Erythroblast (primary cell): ENCODE results near the gene ZNF786.

Source experiments
- GATA1 ChIP-seq: IDR thresholded peaks from 2 replicates; pipeline ENCODE4 v1.6.1; 2011; ENCODE audit warnings: low read depth, mild to moderate bottlenecking, control low read depth, low read length, moderate library complexity
- POLR2A ChIP-seq: IDR thresholded peaks from 2 replicates; pipeline ENCODE4 v1.6.1; 2011; ENCODE audit warnings: mild to moderate bottlenecking, low read length

DNA sequence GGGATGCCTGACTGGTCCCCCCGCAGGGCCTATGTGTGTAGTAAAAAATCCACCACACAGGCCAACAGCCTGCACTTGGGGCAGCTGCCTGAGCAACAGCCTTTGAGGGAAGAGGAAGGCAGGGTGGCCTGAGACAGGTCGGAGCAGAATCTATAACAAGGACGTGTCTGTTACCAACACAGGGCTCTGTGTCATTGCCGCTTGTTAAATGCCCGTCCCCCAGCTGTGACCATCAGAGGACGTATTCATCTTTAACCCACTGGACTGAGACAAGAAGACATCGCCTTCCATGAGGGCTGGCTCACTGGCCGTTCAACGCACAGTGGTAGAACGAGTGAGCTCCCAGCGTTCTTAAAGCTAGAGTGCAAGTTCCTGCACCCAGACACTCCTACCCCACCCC, 70.0 kb downstream of the ZNF786 start:
- TF ChIP-seq POLR2A: no peak
- TF ChIP-seq GATA1: no peak
